Measurements from ENCODE around the gene ARRDC4.
A peak's percentile ranks its signal among the peaks of the same experiment; 100 is the strongest.

Gene ARRDC4, protein sequence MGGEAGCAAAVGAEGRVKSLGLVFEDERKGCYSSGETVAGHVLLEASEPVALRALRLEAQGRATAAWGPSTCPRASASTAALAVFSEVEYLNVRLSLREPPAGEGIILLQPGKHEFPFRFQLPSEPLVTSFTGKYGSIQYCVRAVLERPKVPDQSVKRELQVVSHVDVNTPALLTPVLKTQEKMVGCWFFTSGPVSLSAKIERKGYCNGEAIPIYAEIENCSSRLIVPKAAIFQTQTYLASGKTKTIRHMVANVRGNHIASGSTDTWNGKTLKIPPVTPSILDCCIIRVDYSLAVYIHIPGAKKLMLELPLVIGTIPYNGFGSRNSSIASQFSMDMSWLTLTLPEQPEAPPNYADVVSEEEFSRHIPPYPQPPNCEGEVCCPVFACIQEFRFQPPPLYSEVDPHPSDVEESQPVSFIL

DNA sequence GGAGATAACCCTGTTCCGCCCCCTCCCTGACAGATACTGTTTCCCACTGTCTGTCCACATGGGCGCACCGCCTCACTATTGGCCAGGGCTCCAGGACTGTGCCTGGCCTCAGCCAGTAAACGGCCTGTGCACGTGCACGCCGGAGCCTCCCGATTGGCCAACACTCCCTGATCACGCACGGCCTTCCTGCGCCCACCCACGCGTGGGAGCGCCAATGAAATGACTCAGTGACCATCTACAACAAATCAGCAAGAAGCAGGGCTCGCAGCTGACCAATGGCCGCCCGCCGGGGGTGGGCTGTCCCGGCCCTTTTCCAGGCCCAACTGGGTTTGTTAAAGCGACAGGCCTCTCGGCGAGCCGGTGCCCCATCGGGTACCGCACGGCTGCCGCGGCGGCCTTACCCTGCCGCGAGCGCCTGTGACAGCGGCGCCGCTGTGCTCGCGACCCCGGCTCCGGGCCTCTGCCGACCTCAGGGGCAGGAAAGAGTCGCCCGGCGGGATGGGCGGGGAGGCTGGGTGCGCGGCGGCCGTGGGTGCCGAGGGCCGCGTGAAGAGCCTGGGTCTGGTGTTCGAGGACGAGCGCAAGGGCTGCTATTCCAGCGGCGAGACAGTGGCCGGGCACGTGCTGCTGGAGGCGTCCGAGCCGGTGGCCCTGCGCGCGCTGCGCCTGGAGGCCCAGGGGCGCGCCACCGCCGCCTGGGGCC lies at the start of gene ARRDC4:
Gene ARRDC4 (plus strand): TSS at position 340 of the 703 bp plus-strand sequence. CDS start 159 bp downstream, at position 499.
- peak; percentile 97 to 100 (median 100) for DNase-seq

- DNase-seq = no peak
Measured at GRCh38 chr15:97914711-97915110, 45.8 kb upstream of the ARRDC4 start.

DNA sequence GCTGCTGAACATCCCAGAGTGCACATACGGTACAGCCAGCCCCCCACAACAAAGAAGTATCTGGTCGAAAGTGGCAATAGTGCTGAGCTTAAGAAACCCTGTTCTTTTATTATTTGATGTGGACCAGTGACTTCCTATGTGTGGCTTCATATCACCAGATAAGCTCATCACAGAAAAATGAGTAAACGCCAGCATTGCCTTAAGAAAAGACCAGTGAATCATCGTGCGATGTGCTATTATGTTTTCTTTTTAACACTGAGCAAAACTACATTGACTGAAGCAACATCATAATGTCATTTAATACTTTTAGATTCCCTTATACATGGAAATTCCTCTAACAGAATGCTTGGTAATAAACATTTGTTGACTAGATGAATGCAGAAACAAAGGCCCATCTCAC lies 45.2 kb upstream of the ARRDC4 start:
- no peak for DNase-seq

DNA sequence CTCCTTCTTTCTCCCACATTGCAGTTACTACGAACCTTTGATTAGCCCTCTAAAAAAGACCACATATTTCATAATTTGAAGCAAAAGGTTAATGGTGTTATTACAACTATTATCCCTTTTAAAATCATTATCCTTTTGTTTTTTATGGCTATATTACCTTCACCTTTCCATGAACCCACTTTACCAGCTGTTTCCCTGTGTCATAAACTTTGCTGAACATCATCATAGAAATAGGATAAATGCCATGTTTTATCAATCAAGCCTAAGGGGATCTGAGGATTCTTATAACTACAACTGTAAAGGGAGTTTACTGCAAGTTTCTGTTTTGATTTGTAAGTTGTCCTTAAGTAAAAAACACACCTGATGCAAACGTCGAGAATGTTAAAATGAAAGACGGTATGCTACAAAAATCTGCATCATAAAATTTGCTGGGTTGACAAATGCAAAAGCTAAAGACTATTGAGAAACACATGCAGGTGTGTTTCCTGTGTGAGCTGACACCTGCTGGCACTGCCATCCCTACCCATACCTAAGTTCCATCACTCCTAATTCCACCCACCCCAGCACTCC lies 39.1 kb upstream of the ARRDC4 start:
- no peak for DNase-seq

- no peak for DNase-seq
Measured at GRCh38 chr15:97929456-97930229, 30.9 kb upstream of the ARRDC4 start.

DNA sequence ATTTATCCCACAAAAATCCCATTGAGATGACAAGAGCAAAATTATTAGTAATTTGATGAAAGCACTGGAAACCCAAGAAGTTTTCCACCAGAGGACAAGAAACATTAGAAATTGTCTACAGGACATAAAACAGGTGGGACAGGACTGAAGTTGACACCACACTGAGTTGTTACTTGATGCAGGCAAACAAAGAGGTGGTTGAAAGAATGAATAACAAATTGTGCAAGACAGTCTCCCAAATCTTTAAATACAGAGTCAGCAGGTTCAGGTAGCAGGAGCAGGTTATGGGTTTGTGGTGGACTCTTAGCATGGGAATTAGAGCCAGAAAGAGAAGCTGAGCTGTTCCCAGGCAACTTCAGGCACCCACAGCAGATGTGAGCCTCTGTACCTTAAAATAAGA lies 30.3 kb upstream of the ARRDC4 start:
- no peak for DNase-seq

DNA sequence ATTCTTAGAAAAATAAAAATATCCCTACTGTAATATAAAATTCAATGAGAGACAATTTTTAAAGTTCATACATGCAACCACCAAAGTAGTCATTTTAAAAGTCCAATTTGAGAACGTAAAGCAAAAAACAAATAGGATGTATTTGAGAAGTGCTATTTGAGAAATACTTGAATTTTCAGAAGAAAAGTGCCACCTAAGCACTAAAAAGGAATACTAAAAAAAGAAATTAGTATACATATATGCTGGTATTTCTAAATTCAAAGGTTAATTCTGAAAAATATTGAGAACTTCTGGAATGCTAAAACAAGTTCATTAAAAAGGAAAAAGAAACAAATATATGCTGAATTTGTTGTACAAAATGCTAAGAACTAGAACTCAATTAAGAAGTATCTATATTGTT lies 29.2 kb upstream of the ARRDC4 start:
- no peak for DNase-seq

DNA sequence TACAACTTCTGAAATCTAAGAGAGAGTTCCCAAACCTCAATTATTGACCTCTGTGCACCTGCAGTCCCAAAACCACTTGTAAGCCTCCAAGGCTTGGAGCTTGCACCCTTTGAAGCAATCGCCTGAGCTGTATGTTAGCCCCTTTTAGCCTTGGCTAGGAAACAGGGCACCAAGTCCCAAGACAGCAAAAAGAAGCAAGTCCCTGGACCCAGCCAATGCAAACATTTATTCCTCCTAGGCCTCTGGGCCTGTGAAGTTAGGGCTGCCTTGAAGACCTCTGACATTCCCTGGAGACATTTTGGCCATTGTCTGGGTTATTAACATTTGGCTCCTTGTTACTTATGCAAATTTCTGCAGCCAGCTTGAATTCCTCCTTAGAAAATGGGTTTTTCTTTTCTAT lies 26.9 kb upstream of the ARRDC4 start:
- DNase-seq = no peak

DNA sequence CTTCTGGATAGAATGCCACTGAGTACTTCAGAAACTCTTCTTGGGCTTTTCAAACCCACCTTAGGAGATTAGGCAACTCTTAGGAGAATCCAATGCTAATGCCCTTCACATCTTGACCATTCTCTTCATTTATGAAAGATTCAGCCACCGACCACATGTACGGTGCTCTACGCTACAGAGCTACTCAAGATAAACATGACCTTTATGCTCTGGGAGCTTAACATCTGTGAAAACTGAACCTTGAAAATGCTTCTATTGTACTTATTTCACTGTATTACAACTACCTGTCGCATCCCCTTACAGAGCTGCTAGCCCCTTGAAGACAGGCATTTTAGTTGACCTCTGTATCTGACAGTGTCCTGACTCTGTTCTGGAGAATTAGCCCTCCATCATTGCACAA lies 19.5 kb upstream of the ARRDC4 start:
- DNase-seq = no peak

GRCh38 chr15:97941572-97941971 lies 18.9 kb upstream of the ARRDC4 start:
- no peak for DNase-seq

GRCh38 chr15:97944724-97945123 lies 15.8 kb upstream of the ARRDC4 start:
- DNase-seq = no peak

DNA sequence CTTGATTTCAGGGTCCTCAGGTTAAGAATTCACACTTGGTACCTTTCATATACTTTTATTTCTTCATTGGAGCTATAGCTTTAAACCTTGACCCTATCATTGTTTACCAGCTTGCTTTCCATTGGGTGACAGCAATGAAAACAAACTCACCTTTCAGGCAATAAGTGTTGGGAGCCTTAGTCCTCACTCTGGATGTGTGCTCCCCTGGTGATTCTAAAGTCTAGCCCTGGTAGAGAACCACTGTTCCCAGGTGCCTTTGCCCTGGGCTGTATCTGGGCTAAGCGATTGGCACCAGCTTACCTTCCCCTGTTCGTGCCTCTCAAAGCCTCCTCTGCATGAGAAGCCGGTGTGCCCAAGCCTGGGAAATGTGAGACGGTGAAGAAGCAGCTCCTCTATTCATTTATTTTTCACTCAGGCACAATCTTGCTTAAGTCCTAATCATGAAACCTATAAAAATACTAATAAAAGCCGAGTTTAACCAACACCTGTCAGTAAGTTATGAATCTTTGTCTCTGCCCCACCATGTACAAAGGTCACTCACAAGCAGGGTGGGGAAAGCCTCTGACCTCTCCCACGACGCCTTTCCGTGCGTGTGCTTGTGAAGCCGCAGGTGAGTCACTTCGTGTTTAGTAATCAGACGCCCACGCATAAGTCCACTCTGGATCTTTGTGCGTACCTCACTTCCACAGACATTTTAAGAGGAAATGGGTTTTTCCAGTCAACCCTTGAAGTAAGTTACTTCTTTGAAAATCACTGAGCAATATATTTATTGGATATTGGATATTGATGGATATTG lies 12.8 kb upstream of the ARRDC4 start:
- no peak for DNase-seq

DNA sequence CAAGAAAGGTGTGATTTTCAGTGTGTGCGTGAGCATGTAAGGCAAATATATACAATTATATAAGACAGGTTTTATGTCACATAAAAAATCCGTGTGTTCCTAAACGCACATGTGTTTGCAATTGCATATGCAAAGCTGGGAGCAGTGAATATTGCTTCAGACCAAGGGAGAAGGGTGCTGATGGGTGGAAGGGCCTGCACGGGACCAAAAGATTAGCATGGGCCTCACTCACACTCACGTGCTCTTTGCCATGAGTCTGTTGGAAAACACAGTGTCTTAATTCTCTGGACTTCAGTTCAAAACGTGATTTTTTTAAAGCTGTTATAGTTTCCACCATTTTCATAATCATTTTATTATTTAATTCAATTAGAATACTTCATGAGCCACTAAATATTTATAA lies 7.2 kb upstream of the ARRDC4 start:
- no peak for DNase-seq

DNA sequence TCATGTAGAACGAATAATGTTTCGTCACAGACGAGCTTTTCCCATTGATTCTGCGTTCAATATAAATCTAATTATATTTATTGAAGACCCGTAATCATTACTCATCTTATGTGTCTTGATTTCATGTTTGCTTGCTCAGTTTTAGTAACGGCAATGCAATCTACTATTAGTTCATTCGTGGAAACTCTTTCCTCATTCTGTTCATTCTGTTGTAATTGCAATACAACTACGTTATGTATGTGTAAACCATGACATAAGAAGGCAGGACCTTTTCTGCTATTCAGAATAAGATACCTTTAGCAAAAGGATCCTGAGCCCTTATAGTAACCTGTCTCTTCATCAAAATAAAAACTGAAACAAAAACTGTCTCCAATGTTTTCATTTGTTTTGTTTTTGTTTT lies 6.8 kb upstream of the ARRDC4 start:
- DNase-seq = no peak

- DNase-seq = no peak
Measured at GRCh38 chr15:97955035-97955434, 5.5 kb upstream of the ARRDC4 start.

GRCh38 chr15:97955529-97955928 lies 5.0 kb upstream of the ARRDC4 start:
- DNase-seq = no peak

GRCh38 chr15:97959724-97960363 lies 659 bp upstream of the ARRDC4 start:
- no peak for DNase-seq

DNA sequence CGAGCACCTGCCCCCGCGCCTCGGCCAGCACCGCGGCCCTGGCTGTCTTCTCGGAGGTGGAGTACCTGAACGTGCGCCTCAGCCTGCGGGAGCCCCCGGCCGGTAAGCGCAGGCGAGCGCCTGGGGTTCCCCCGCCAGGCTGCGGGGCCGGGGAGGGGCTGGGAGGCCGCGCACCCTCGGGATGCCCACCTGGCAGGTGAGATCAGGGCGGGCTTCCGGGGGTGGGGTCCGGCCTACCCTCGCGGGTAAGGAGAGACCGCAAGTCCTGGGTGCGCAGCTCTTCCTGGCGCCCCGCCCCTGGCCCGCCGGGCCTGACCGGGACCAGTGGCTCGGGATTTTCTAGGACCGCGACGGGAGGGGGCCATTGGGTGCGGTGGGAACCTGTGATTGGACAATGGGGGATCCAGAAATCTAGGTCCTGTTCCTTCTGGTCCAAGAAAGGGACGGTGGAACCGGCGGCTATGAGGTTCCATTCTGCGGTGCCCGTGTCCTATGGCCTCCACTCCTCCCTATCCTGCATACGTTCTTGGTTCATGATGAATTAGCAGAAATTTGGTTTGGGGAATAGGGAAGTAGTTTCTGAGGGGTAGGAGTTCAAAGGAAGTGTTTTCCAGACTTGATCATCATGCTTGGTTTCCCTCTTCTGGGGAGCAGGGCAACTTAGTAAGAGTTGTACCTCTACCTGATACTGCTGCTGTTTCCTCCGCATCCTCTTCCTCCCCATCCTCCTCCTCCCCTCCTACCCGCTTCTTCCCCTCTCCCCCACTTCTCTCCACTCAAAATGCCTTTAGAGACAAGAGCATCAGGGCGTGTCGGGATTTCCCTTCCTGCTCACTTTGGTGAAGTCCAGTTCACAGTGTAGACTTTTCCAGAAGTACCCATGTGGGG lies 808 bp downstream of the ARRDC4 start:
- peak in 7 of 14 donors; percentile 15 to 46 (median 39) for DNase-seq

- DNase-seq = no peak
Measured at GRCh38 chr15:97962263-97962662, 1.8 kb downstream of the ARRDC4 start.

DNA sequence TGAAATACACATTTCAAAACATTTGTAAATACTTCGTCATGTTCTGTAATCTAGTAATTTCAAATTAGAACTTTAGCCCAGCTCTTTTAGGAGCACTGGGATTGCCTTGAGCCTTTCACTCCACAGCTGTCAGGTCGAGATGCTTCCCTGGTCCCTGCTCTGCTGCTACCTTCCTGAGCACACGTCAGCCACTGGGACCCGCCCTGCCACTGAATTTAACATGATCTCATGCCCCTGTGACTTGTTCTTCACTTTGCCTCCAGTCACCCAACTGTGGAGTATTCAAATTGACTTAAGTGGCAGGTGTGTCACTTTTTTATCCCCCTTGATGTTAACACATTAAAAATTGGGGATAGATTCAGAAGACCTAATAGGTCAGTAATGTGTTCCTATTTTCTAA lies 3.3 kb downstream of the ARRDC4 start:
- DNase-seq = no peak

All from C1 segment of cervical spinal cord (tissue), 14 donors.